Prostate gland (tissue), 2 donors: ENCODE data around the gene ACTR1A.

Experiments used
- POLR2A ChIP-seq: fragments of 450-650 bp; IDR thresholded peaks from one replicate; pipeline ENCODE4 v1.6.1; 2016; ENCODE audit warnings: antibody characterized with exemption, mild to moderate bottlenecking
- POLR2AphosphoS5 ChIP-seq: sonication (generic); formaldehyde crosslinking; IDR thresholded peaks from one replicate; pipeline ENCODE4 v1.6.1; 2017; ENCODE audit warnings: antibody characterized with exemption
- TF ChIP-seq, protein P1 (sequence below), 4 experiments: fragments of 200-600 bp in 2 of 4; fragments of 450-650 bp in 2 of 4; sonication (generic) in 2 of 4; IDR thresholded peaks; 1 replicate in 3 of 4; 2 replicates in 1 of 4; pipeline ENCODE4 v1.5.1; 2016 to 2019; ENCODE audit warnings: antibody characterized with exemption in 4 of 4, mild to moderate bottlenecking in 2 of 4, moderate library complexity in 2 of 4

DNA sequence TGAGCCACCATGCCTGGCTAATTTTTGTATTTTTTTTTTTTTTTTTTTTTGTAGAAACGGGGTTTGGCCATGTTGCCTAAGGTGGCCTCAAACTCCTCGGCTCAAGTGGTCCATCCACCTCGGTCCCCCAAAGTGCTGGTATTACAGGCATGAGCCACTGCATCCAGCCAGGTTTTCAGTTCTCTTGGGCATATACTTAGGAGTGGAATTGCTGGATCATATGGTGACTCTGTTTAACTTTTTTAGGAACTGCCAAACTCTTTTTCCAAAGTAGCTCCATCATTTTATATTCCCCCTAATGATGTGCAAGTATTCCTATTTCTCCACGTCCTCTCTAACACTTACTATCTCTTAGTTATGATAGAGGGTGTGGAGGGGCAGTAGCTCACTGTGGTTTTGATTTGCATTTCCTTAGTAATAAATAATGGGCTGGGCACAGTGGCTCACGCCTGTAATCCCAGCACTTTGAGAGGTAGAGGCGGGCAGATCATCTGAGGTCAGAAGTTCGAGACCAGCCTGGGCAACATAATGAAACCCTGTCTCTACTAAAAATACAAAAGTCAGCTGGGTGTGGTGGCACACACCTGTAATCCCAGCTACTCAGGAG is 42.9 kb upstream of the ACTR1A start:
- TF ChIP-seq, protein P1, sequence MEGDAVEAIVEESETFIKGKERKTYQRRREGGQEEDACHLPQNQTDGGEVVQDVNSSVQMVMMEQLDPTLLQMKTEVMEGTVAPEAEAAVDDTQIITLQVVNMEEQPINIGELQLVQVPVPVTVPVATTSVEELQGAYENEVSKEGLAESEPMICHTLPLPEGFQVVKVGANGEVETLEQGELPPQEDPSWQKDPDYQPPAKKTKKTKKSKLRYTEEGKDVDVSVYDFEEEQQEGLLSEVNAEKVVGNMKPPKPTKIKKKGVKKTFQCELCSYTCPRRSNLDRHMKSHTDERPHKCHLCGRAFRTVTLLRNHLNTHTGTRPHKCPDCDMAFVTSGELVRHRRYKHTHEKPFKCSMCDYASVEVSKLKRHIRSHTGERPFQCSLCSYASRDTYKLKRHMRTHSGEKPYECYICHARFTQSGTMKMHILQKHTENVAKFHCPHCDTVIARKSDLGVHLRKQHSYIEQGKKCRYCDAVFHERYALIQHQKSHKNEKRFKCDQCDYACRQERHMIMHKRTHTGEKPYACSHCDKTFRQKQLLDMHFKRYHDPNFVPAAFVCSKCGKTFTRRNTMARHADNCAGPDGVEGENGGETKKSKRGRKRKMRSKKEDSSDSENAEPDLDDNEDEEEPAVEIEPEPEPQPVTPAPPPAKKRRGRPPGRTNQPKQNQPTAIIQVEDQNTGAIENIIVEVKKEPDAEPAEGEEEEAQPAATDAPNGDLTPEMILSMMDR (IDR thresholded peaks at IDR 0.05), result no peak
- TF ChIP-seq POLR2AphosphoS5 (no peak), POLR2A (no peak)
